Prostate gland (tissue), 2 donors: ENCODE results near the gene SHISA6. TPM values are rescaled to one million over a fixed set of nuclear protein-coding genes. Genes with fewer than 3 reads are reported as not detected.

Source experiments
- DNase-seq: peaks from one replicate; pipeline ENCODE4 v3.0.0-alpha.2; 2019; ENCODE audit warnings: low spot score
- H3K27ac ChIP-seq, 2 donors: fragments of 200-600 bp; sonication (generic); 2 replicates each; pipeline ENCODE4 v1.5.1; 2017 to 2019
- H3K27me3 ChIP-seq: fragments of 200-600 bp; sonication (generic); replicated peaks from 2 replicates; pipeline ENCODE4 v1.5.1; 2019; ENCODE audit not compliant: insufficient read depth
- H3K36me3 ChIP-seq, 2 donors: fragments of 200-600 bp; sonication (generic); 1 replicate in 1 of 2; 2 replicates in 1 of 2; pipeline versions ENCODE4 v1.5.1 to v1.8.1; 2017 to 2019
- H3K4me1 ChIP-seq: fragments of 200-600 bp; sonication (generic); replicated peaks from 2 replicates; pipeline ENCODE4 v1.5.1; 2019
- H3K4me3 ChIP-seq, 2 donors: fragments of 200-600 bp; sonication (generic); 2 replicates each; pipeline ENCODE4 v1.5.1; 2017 to 2019
- H3K9me3 ChIP-seq: fragments of 200-600 bp; sonication (generic); 2 replicates; pipeline ENCODE4 v1.5.1; 2017
- CTCF ChIP-seq, 4 experiments: fragments of 200-600 bp in 2 of 4; fragments of 450-650 bp in 2 of 4; sonication (generic) in 2 of 4; IDR thresholded peaks; 1 replicate in 3 of 4; 2 replicates in 1 of 4; pipeline ENCODE4 v1.5.1; 2016 to 2019; ENCODE audit warnings: antibody characterized with exemption in 4 of 4, mild to moderate bottlenecking in 2 of 4, moderate library complexity in 2 of 4
- POLR2A ChIP-seq: fragments of 450-650 bp; IDR thresholded peaks from one replicate; pipeline ENCODE4 v1.6.1; 2016; ENCODE audit warnings: antibody characterized with exemption, mild to moderate bottlenecking
- POLR2AphosphoS5 ChIP-seq: sonication (generic); formaldehyde crosslinking; IDR thresholded peaks from one replicate; pipeline ENCODE4 v1.6.1; 2017; ENCODE audit warnings: antibody characterized with exemption
- WGBS: methylation state at CpG from one replicate; pipeline ENCODE4 v1.1.5; 2018; 5-methylcytosine and 5-hydroxymethylcytosine counted together
- intact Hi-C: fragments of 100-400 bp; cut with DNase I; formaldehyde crosslinking; loops from one replicate; pipeline ENCODE4 v1.14.2; 2022
- total RNA-seq, 2 donors: library from RNA; depleted of rRNA; stranded (reverse); fragments of >200 nt; gene quantifications; one replicate each; pipeline ENCODE4 v1.1.0, GENCODE V29; 2016

The SHISA6 gene
- total RNA-seq, 2 donors from 2014 or later: 9.0 to 10.6 TPM

GRCh38 chr17:11384131-11384530 lies 143.1 kb downstream of the SHISA6 start:
- H3K27me3 ChIP-seq: no peaks in the 10 kb centered on the region
- no peaks in the 10 kb centered on the region for H3K36me3 ChIP-seq
- no peaks in the 10 kb centered on the region for H3K9me3 ChIP-seq
- H3K4me1 ChIP-seq: no peaks in the 10 kb centered on the region
- 83% methylated on average over 3 of the region's 3 CpGs for WGBS
- intact Hi-C loops: no loop called here
- DNase-seq: no peak
- H3K4me3 ChIP-seq: no peak overlapping the region
- TF ChIP-seq POLR2AphosphoS5: no peak
- TF ChIP-seq CTCF (IDR thresholded peaks at IDR 0.05): no peak
- no peak for TF ChIP-seq POLR2A
- no peak overlapping the region for H3K27ac ChIP-seq

GRCh38 chr17:11387610-11388009 lies 146.6 kb downstream of the SHISA6 start:
- TF ChIP-seq POLR2A (no peak), CTCF (IDR thresholded peaks at IDR 0.05) (no peak), POLR2AphosphoS5 (no peak)
- no peaks in the 10 kb centered on the region for H3K9me3 ChIP-seq
- 71% methylated on average over 2 of the region's 2 CpGs for WGBS
- H3K36me3 ChIP-seq: no peaks in the 10 kb centered on the region
- H3K27ac ChIP-seq: no peak overlapping the region
- DNase-seq: no peak
- H3K4me3 ChIP-seq: no peak overlapping the region
- intact Hi-C loops: no loop called here
- H3K27me3 ChIP-seq: no peaks in the 10 kb centered on the region
- H3K4me1 ChIP-seq: no peaks in the 10 kb centered on the region

- H3K27ac ChIP-seq: no peak overlapping the region
Measured at GRCh38 chr17:11388054-11388453, 147.0 kb downstream of the SHISA6 start.

GRCh38 chr17:11389583-11389982 lies 148.6 kb downstream of the SHISA6 start:
- Histone ChIP-seq H3K4me1 (no peaks in the 10 kb centered on the region), H3K27me3 (no peaks in the 10 kb centered on the region), H3K9me3 (no peaks in the 10 kb centered on the region), H3K27ac (no peak overlapping the region), H3K36me3 (no peaks in the 10 kb centered on the region), H3K4me3 (no peak overlapping the region)
- TF ChIP-seq POLR2AphosphoS5 (no peak), CTCF (IDR thresholded peaks at IDR 0.05) (no peak), POLR2A (no peak)
- intact Hi-C loops: no loop called here
- WGBS: 85% methylated on average over 2 of the region's 2 CpGs
- no peak for DNase-seq

More at GRCh38 chr17:11388054-11388453, 147.0 kb downstream of the SHISA6 start:
- H3K36me3 ChIP-seq: no peaks in the 10 kb centered on the region
- H3K4me1 ChIP-seq: no peaks in the 10 kb centered on the region
- no peak overlapping the region for H3K4me3 ChIP-seq
- WGBS: 81% methylated on average over 6 of the region's 6 CpGs
- no peaks in the 10 kb centered on the region for H3K27me3 ChIP-seq
- no peak for DNase-seq
- TF ChIP-seq CTCF (IDR thresholded peaks at IDR 0.05): no peak
- H3K9me3 ChIP-seq: no peaks in the 10 kb centered on the region
- intact Hi-C loops: no loop called here

- TF ChIP-seq CTCF (IDR thresholded peaks at IDR 0.05) (no peak), POLR2A (no peak), POLR2AphosphoS5 (no peak)
- no peak for DNase-seq
- intact Hi-C loops: no loop called here
- H3K27me3 ChIP-seq: no peaks in the 10 kb centered on the region
- WGBS: 72% methylated on average over 4 of the region's 4 CpGs
- no peak overlapping the region for H3K27ac ChIP-seq
- no peaks in the 10 kb centered on the region for H3K4me1 ChIP-seq
- no peak overlapping the region for H3K4me3 ChIP-seq
- H3K9me3 ChIP-seq: no peaks in the 10 kb centered on the region
- no peaks in the 10 kb centered on the region for H3K36me3 ChIP-seq
Measured at GRCh38 chr17:11391134-11391533, 150.1 kb downstream of the SHISA6 start.
